ENCODE data around the gene MALT1.

GRCh38 chr18:58776084-58776483 is 104.8 kb downstream of the MALT1 start:
- TF ChIP-seq TAF1 (IDR thresholded peaks at IDR 0.05; ENCODE audit: low read depth, low read length) (no peak), POLR2AphosphoS5 (IDR thresholded peaks at IDR 0.05; ENCODE audit: low read depth, low read length) (no peak), POLR2A (IDR thresholded peaks at IDR 0.05; ENCODE audit: low read depth, low read length) (no peak), SPI1 (IDR thresholded peaks at IDR 0.05; ENCODE audit: low read depth, low read length) (no peak), PAX5 (IDR thresholded peaks at IDR 0.05; ENCODE audit: insufficient read depth, low read length, severe bottlenecking) (no peak), POU2F2 (IDR thresholded peaks at IDR 0.05; ENCODE audit: low read depth, low read length) (no peak)
